Stimulated activated CD4-positive, alpha-beta T cell treated with anti-CD3 and anti-CD28 coated beads, Interleukin-4, amount 100 ng/mL, for 1 hour (primary cell): ENCODE data around the gene PTPRG.
"Not testable (repeated sequence)": the region's sequence is repeated elsewhere in the genome, so short reads cannot be mapped to it uniquely, and the experiment has no call there.

ENCODE experiments used
- DNase-seq: peaks from one replicate; pipeline ENCODE4 v3.0.0-alpha.2; 2020

Gene PTPRG

GRCh38 chr3:61809879-61810278 lies 248.5 kb downstream of the PTPRG start:
- DNase-seq, result no peak

- DNase-seq, result no peak
Observed at GRCh38 chr3:61810953-61811497, 249.7 kb downstream of the PTPRG start.

GRCh38 chr3:61811652-61812051 lies 250.3 kb downstream of the PTPRG start:
- no peak for DNase-seq

GRCh38 chr3:61812085-61812484 lies 250.7 kb downstream of the PTPRG start:
- no peak for DNase-seq

GRCh38 chr3:61812517-61812916 lies 251.1 kb downstream of the PTPRG start:
- no peak for DNase-seq

GRCh38 chr3:61813636-61814035 lies 252.3 kb downstream of the PTPRG start:
- DNase-seq, result no peak

- no peak for DNase-seq
Observed at GRCh38 chr3:61814674-61815073, 253.3 kb downstream of the PTPRG start.

- DNase-seq, result not testable (repeated sequence)
Observed at GRCh38 chr3:61816304-61816703, 254.9 kb downstream of the PTPRG start.

- no peak for DNase-seq
Observed at GRCh38 chr3:61819861-61820260, 258.5 kb downstream of the PTPRG start.

GRCh38 chr3:61820306-61820992 lies 259.1 kb downstream of the PTPRG start:
- DNase-seq, result no peak

GRCh38 chr3:61821823-61822251 lies 260.5 kb downstream of the PTPRG start:
- no peak for DNase-seq

GRCh38 chr3:61822588-61822987 lies 261.2 kb downstream of the PTPRG start:
- no peak for DNase-seq

- no peak for DNase-seq
Observed at GRCh38 chr3:61824553-61825135, 263.3 kb downstream of the PTPRG start.

GRCh38 chr3:61826161-61826560 lies 264.8 kb downstream of the PTPRG start:
- no peak for DNase-seq

- DNase-seq, result no peak
Observed at GRCh38 chr3:61828184-61828874, 267.0 kb downstream of the PTPRG start.

- DNase-seq, result no peak
Observed at GRCh38 chr3:61828880-61829721, 267.7 kb downstream of the PTPRG start.

- no peak for DNase-seq
Observed at GRCh38 chr3:61829722-61830350, 268.5 kb downstream of the PTPRG start.

GRCh38 chr3:61831973-61832372 lies 270.6 kb downstream of the PTPRG start:
- DNase-seq, result no peak

- no peak for DNase-seq
Observed at GRCh38 chr3:61832375-61833229, 271.2 kb downstream of the PTPRG start.

- no peak for DNase-seq
Observed at GRCh38 chr3:61839256-61839655, 277.9 kb downstream of the PTPRG start.

GRCh38 chr3:61841111-61841845 lies 279.9 kb downstream of the PTPRG start:
- DNase-seq, result no peak
